ENCODE results near the gene PTDSS2. TPM values are rescaled to one million over a fixed set of nuclear protein-coding genes. Genes with fewer than 3 reads are reported as not detected.

The PTDSS2 gene
- total RNA-seq, 1 donor from 2014 or later: 47.3 TPM

- FAIRE-seq (no peak), DNase-seq (ENCODE audit: low read depth) (no peak)
- no peak overlapping the region for H3K27ac Mint-ChIP-seq (ENCODE audit: unreplicated experiment)
- peaks cover 18% of the 10 kb centered on the region for H3K36me3 Mint-ChIP-seq (ENCODE audit: low read depth, unreplicated experiment)
- Histone ChIP-seq H3K9me3 (ENCODE audit: insufficient read depth, low read depth, low read length) (no peaks in the 10 kb centered on the region), H3K27ac (ENCODE audit: low read depth, low read length) (no peak overlapping the region), H3K36me3 (ENCODE audit: insufficient read depth, low read length) (peaks cover 7% of the 10 kb centered on the region), H3K9ac (ENCODE audit: low read length) (no peak overlapping the region), H3K4me1 (ENCODE audit: insufficient read depth, low read length) (peaks cover 8% of the 10 kb centered on the region), H3K27me3 (ENCODE audit: insufficient read depth, low read length) (no peaks in the 10 kb centered on the region), H2AFZ (ENCODE audit: low read depth, low read length) (no peak overlapping the region), H3K4me3 (ENCODE audit: insufficient read depth, low read depth, low read length) (no peak overlapping the region), H3K4me2 (ENCODE audit: low read length) (no peak overlapping the region), H4K20me1 (ENCODE audit: insufficient read depth, low read length) (peaks cover 74% of the 10 kb centered on the region), H3K79me2 (ENCODE audit: insufficient read depth, low read length) (peaks cover 92% of the 10 kb centered on the region)
- H3K4me3 Mint-ChIP-seq (ENCODE audit: unreplicated experiment): no peak overlapping the region
- peaks cover 2% of the 10 kb centered on the region for H3K9me3 Mint-ChIP-seq (ENCODE audit: unreplicated experiment)
- peaks cover 7% of the 10 kb centered on the region for H3K4me1 Mint-ChIP-seq (ENCODE audit: low read depth, unreplicated experiment)
- no peaks in the 10 kb centered on the region for H3K27me3 Mint-ChIP-seq (ENCODE audit: low read depth, unreplicated experiment)
- TF ChIP-seq CTCF (IDR thresholded peaks at IDR 0.05; ENCODE audit: insufficient read depth, low read depth, low read length) (no peak), EZH2 (IDR thresholded peaks at IDR 0.05; ENCODE audit: insufficient read depth, low read length) (no peak)
Observed at GRCh38 chr11:455566-456147, 5.6 kb downstream of the PTDSS2 start.

- peaks cover 2% of the 10 kb centered on the region for H3K9me3 Mint-ChIP-seq (ENCODE audit: unreplicated experiment)
- H2AFZ ChIP-seq (ENCODE audit: low read depth, low read length): no peak overlapping the region
- no peak overlapping the region for H3K9ac ChIP-seq (ENCODE audit: low read length)
- no peak for FAIRE-seq
- H3K27me3 ChIP-seq (ENCODE audit: insufficient read depth, low read length): no peaks in the 10 kb centered on the region
- H3K36me3 ChIP-seq (ENCODE audit: insufficient read depth, low read length): peaks cover 7% of the 10 kb centered on the region
- no peaks in the 10 kb centered on the region for H3K27me3 Mint-ChIP-seq (ENCODE audit: low read depth, unreplicated experiment)
- H3K4me3 ChIP-seq (ENCODE audit: insufficient read depth, low read depth, low read length): no peak overlapping the region
- H3K4me1 ChIP-seq (ENCODE audit: insufficient read depth, low read length): peaks cover under 1% of the 10 kb centered on the region
- H3K36me3 Mint-ChIP-seq (ENCODE audit: low read depth, unreplicated experiment): peaks cover 18% of the 10 kb centered on the region
- peaks cover 66% of the 10 kb centered on the region for H4K20me1 ChIP-seq (ENCODE audit: insufficient read depth, low read length)
- H3K27ac Mint-ChIP-seq (ENCODE audit: unreplicated experiment): no peak overlapping the region
- H3K4me1 Mint-ChIP-seq (ENCODE audit: low read depth, unreplicated experiment): peaks cover 6% of the 10 kb centered on the region
- TF ChIP-seq EZH2 (IDR thresholded peaks at IDR 0.05; ENCODE audit: insufficient read depth, low read length) (no peak), CTCF (IDR thresholded peaks at IDR 0.05; ENCODE audit: insufficient read depth, low read depth, low read length) (no peak)
- DNase-seq (ENCODE audit: low read depth): no peak
- H3K4me3 Mint-ChIP-seq (ENCODE audit: unreplicated experiment): no peak overlapping the region
- no peak overlapping the region for H3K27ac ChIP-seq (ENCODE audit: low read depth, low read length)
- H3K9me3 ChIP-seq (ENCODE audit: insufficient read depth, low read depth, low read length): no peaks in the 10 kb centered on the region
- H3K4me2 ChIP-seq (ENCODE audit: low read length): no peak overlapping the region
- peaks cover 87% of the 10 kb centered on the region for H3K79me2 ChIP-seq (ENCODE audit: insufficient read depth, low read length)
Observed at GRCh38 chr11:456533-456932, 6.5 kb downstream of the PTDSS2 start.

- H3K9me3 Mint-ChIP-seq (ENCODE audit: unreplicated experiment): peaks cover 2% of the 10 kb centered on the region
- no peak overlapping the region for H3K27ac Mint-ChIP-seq (ENCODE audit: unreplicated experiment)
- Histone ChIP-seq H3K4me2 (ENCODE audit: low read length) (no peak overlapping the region), H3K27me3 (ENCODE audit: insufficient read depth, low read length) (no peaks in the 10 kb centered on the region), H3K79me2 (ENCODE audit: insufficient read depth, low read length) (peaks cover 87% of the 10 kb centered on the region), H3K9me3 (ENCODE audit: insufficient read depth, low read depth, low read length) (no peaks in the 10 kb centered on the region), H3K27ac (ENCODE audit: low read depth, low read length) (no peak overlapping the region), H3K4me3 (ENCODE audit: insufficient read depth, low read depth, low read length) (no peak overlapping the region), H3K36me3 (ENCODE audit: insufficient read depth, low read length) (peaks cover 7% of the 10 kb centered on the region), H4K20me1 (ENCODE audit: insufficient read depth, low read length) (peaks cover 59% of the 10 kb centered on the region), H3K4me1 (ENCODE audit: insufficient read depth, low read length) (no peaks in the 10 kb centered on the region), H2AFZ (ENCODE audit: low read depth, low read length) (no peak overlapping the region), H3K9ac (ENCODE audit: low read length) (no peak overlapping the region)
- peaks cover 4% of the 10 kb centered on the region for H3K4me1 Mint-ChIP-seq (ENCODE audit: low read depth, unreplicated experiment)
- H3K4me3 Mint-ChIP-seq (ENCODE audit: unreplicated experiment): no peak overlapping the region
- DNase-seq (ENCODE audit: low read depth) (no peak), FAIRE-seq (no peak)
- TF ChIP-seq EZH2 (IDR thresholded peaks at IDR 0.05; ENCODE audit: insufficient read depth, low read length) (no peak), CTCF (IDR thresholded peaks at IDR 0.05; ENCODE audit: insufficient read depth, low read depth, low read length) (no peak)
- H3K36me3 Mint-ChIP-seq (ENCODE audit: low read depth, unreplicated experiment): peaks cover 18% of the 10 kb centered on the region
- no peaks in the 10 kb centered on the region for H3K27me3 Mint-ChIP-seq (ENCODE audit: low read depth, unreplicated experiment)
Observed at GRCh38 chr11:457111-457760, 7.2 kb downstream of the PTDSS2 start.

Measured in astrocyte (in vitro differentiated cells and primary cell).